Hematopoietic multipotent progenitor cell treated with erythropoietin and hydrocortisone succinate and interleukin-3 and kit ligand, for 6 days (in vitro differentiated cells): ENCODE measurements around the gene OTUD6A.
"Not testable (repeated sequence)": the region's sequence is repeated elsewhere in the genome, so short reads cannot be mapped to it uniquely, and the experiment has no call there.

ENCODE experiments used
- DNase-seq: peaks from one replicate; pipeline ENCODE4 v3.0.0-alpha.2; 2015

The OTUD6A gene

GRCh38 chrX:70049406-70049805 lies 12.9 kb upstream of the OTUD6A start:
- no peak for DNase-seq

- no peak for DNase-seq
These were observed 12.3 kb upstream of the OTUD6A start, which contains the start of gene AWAT2 for GRCh38 chrX:70049925-70050324. Gene AWAT2, minus strand, starts transcription at chrX:70049938. Its CDS starts 6 bp downstream, at chrX:70049932.

GRCh38 chrX:70052895-70053615 lies 9.2 kb upstream of the OTUD6A start:
- DNase-seq: no peak

GRCh38 chrX:70054391-70054790 lies 7.9 kb upstream of the OTUD6A start:
- DNase-seq: no peak

GRCh38 chrX:70062961-70063550 lies 799 bp downstream of the OTUD6A start:
- DNase-seq: no peak

- DNase-seq: no peak
These were observed 4.4 kb downstream of the OTUD6A start for GRCh38 chrX:70066646-70067045.

- no peak for DNase-seq
These were observed 17.0 kb downstream of the OTUD6A start for GRCh38 chrX:70079297-70079696.

GRCh38 chrX:70079870-70080269 lies 17.6 kb downstream of the OTUD6A start:
- no peak for DNase-seq

- DNase-seq: no peak
These were observed 20.5 kb downstream of the OTUD6A start for GRCh38 chrX:70082723-70083122.

- DNase-seq: no peak
These were observed 22.5 kb downstream of the OTUD6A start for GRCh38 chrX:70084592-70085240.

GRCh38 chrX:70087857-70088630 lies 25.8 kb downstream of the OTUD6A start:
- peak; percentile 75 for DNase-seq

GRCh38 chrX:70088751-70089150 lies 26.5 kb downstream of the OTUD6A start:
- no peak for DNase-seq

GRCh38 chrX:70089604-70090297 lies 27.5 kb downstream of the OTUD6A start:
- DNase-seq: no peak

GRCh38 chrX:70092247-70092646 lies 30.0 kb downstream of the OTUD6A start:
- DNase-seq: no peak

- peak; percentile 15 for DNase-seq
These were observed 33.8 kb downstream of the OTUD6A start for GRCh38 chrX:70096052-70096451.

GRCh38 chrX:70105229-70105628 lies 43.0 kb downstream of the OTUD6A start:
- no peak for DNase-seq

GRCh38 chrX:70111436-70112026 lies 49.3 kb downstream of the OTUD6A start:
- DNase-seq: not testable (repeated sequence)
